Right ventricle myocardium superior (tissue), 1 donor: ENCODE measurements around the gene FGF14. TPM values are rescaled to one million over a fixed set of nuclear protein-coding genes. Genes with fewer than 3 reads are reported as not detected.
A peak's percentile ranks its signal among the peaks of the same experiment; 100 is the strongest.

Source experiments
- ATAC-seq: fragments of 200-7000 bp; cut with Tn5 transposase; one replicate; pipeline ENCODE4 v1.9.1; 2020; ENCODE audit warnings: mild to moderate bottlenecking; ENCODE audit not compliant: poor library complexity
- DNase-seq: peaks from one replicate; pipeline ENCODE4 v3.0.0-alpha.2; 2020
- intact Hi-C: fragments of 100-400 bp; cut with DNase I; formaldehyde crosslinking; loops from one replicate; pipeline ENCODE4 v1.11.2; 2022
- total RNA-seq: library from RNA; stranded (reverse); fragmentation: NEBNext Ultra II Directional; extraction: Animal tissue kit (Norgen Biotek cat#: 25700); gene quantifications from one replicate; pipeline ENCODE4 v1.2.1, GENCODE V29; 2021
- donor health status: DM: no; HTN: yes; CAD: no; lungs with severe emphysema.

Gene FGF14
- total RNA-seq, 1 donor from 2014 or later = 2.6 TPM

DNA sequence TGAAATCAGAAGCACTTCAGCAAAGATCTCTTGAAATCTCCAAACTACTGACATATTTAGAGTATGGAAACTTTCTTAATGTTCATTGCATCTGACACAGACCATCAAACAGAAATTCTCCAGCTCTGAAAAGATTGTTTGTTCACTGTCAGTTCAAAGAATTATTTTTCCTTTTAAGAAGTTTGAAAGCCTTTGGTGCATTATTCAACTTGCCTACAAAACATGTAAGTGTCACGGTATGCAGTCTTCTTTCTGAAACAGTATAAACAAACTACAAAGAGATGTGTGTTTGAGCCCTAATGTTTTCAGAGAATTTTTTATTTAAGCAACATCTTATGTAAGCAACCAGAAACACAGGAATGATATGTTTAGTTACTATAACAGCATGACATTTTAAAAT is 125.4 kb downstream of the FGF14 start:
- DNase-seq = no peak
- intact Hi-C loops = no loop called here
- ATAC-seq = no peak

DNA sequence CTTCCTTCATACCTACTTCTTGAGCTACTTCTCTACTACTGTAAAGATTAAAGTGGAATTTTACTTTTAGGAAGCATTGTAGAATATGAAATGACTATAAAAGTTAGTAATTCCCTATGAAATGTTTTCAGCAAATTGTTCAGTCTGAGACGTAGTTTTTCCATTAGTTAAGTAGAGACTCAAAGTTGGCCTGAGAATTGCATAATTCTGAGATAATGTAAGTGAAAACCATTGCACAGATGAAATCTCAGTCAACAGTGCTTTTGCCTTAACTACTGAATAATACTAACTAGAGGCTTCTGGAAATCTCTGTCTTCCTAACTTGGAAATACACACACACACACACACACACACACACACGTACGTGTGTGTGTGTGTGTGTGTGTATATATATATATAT is 125.9 kb downstream of the FGF14 start:
- ATAC-seq = peak; percentile 62

DNA sequence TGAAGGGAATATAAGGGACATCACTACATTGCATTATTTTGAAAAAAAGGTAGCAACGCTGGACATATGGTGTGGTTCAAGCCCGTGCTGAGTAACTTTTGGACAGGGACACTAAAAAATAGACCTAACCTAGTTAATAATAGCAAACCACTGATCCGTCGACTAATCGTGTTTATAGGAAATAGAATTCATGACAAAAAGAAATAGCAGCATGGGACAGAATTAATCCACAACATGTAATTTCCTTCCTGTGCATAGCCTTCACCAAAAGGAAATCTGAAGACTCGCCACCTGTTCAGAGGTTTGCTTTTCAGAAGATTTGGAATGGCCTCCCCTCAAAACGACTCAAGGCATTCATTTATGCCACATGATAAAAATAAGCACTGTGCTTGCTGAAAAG is 128.7 kb downstream of the FGF14 start:
- intact Hi-C loops = no loop called here

More for the DNA sequence above, 125.9 kb downstream of the FGF14 start:
- DNase-seq = no peak
- intact Hi-C loops = no loop called here

DNA sequence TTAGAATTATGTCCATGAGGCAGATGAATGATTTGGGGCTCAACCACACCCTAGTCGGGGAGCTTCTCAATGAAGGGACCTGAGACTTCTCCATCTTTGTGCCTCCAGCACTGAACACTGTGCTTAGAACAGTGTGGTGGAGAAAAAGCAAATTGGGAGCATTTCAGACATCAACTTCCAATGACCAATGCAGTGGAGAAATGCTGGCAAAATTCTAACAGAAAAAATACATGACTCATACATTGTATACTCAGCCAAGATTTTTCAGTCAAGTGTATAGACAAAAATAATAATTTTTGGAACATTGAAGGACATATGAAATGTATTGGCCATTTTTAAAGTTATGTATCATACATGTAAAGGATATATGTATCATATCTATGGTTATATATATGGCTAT is 134.7 kb downstream of the FGF14 start:
- ATAC-seq (no peak), DNase-seq (no peak)
- intact Hi-C loops = no loop called here

More for the DNA sequence above, 128.7 kb downstream of the FGF14 start:
- no peak for ATAC-seq
- no peak for DNase-seq

DNA sequence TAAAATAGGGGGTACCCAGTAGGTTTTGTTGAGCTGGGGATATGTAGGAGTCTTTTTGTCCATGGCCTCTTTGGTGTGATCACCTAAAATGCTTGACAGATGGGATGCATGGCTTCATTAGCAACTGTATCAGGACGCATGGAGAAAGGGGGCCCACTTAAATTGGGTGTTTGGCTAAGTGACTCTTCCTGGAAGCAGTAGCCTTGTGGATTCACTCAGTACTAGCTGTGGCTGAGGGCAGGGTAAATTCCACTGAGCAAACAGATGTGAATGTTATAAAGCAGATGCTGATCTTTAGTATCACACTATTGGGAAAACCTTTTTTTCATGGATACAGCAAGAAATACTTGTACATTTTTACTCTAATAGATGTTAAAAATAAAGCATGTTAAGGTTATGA is 140.0 kb downstream of the FGF14 start:
- ATAC-seq = no peak
- intact Hi-C loops = no loop called here
- DNase-seq = no peak

DNA sequence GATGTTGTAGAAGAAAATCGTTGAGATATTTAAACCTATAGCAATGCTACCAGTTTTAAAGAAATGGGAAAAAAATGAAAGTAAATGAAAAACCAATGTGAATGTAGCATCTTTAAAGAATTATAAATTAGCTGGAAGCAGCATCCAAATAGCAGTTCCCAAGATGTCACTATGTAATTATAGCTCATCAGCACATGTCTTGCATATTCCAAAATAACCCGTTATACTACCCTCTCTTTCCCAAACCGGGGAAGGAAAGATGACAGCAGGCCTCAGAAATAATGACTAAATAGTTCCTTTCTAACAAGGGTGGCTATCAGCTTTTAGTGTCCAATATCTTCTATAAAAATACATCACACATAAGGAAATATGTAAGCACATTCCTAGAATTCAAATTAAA is 140.5 kb downstream of the FGF14 start:
- ATAC-seq (no peak), DNase-seq (no peak)

DNA sequence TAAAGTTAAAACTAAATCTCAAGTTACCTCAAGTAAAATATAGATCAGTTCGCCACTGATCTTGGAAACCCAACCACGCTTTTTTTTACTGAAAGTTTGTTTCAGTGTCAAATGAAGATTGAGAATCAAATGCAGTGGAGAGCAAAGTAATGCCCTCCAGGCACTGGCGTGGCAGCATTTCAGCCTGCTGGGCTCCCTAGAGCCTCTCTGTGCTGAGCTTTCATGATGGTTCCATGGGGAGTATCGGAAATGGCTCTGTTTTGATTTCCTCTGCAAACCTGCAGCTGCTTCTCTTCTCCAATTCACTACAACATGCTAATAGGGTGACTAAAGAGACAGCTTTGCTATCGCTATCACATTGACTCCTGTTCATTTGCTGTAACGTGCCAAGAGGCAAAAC is 141.6 kb downstream of the FGF14 start:
- ATAC-seq (no peak), DNase-seq (no peak)
- intact Hi-C loops = no loop called here

More for the DNA sequence above, 140.5 kb downstream of the FGF14 start:
- intact Hi-C loops = no loop called here

DNA sequence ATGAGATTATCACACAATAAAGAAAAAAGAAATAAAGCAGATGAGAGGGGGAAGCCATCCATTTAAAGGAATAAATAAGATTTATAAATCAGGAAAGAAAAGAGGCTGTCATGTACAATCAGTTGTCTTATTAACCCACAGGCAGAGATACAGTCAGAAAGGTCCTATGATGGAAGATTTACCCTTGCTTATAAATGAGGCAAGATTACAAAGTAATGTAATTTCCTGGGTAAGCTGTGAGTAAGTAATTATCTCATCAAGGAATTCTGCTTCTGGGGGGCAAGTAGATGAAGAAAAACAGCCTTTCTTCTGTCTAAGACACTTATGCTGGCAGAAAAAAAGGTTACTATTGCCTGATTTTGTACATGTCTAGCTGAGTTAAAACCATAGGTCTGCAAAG is 146.4 kb downstream of the FGF14 start:
- intact Hi-C loops = no loop called here
- ATAC-seq = no peak

DNA sequence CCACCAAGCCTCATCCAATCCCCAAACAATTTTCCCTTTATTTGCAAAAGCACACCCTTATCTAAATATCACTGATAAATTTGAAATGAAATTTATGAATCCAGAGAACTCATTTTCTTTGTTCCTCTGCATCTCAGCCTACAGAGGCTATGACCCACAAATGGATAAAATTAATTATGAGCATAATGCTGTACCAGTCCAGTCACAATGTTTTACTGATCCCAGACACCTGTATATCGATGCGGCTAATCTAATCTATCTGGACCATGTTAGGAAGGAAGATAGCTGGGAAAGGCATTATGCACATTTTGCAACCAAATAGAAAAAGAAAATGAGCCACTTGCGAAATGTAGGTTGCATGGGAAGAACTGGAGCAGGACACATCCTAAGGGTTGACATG is 150.0 kb downstream of the FGF14 start:
- DNase-seq = no peak
- intact Hi-C loops = no loop called here
- no peak for ATAC-seq

More for the DNA sequence above, 146.4 kb downstream of the FGF14 start:
- DNase-seq = no peak

DNA sequence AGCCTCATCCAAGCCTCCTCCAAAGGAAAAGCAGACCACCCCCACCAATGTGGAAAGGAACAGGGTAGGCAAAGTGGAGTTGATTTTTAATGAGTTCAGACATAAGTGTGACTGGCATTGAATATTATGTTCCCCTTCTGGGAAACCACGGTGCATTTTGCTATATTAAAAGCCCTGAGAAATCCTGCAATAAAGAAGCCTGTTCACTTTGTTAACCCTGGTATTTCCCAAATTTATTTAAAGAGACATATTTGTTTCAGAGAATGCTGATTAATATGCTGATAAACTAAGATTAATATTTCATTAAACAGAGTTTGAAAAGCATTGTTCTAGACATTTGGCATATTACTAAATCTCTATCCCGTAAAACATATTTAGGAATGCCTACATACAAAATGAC is 151.4 kb downstream of the FGF14 start:
- DNase-seq = no peak
- ATAC-seq = no peak
- intact Hi-C loops = no loop called here

DNA sequence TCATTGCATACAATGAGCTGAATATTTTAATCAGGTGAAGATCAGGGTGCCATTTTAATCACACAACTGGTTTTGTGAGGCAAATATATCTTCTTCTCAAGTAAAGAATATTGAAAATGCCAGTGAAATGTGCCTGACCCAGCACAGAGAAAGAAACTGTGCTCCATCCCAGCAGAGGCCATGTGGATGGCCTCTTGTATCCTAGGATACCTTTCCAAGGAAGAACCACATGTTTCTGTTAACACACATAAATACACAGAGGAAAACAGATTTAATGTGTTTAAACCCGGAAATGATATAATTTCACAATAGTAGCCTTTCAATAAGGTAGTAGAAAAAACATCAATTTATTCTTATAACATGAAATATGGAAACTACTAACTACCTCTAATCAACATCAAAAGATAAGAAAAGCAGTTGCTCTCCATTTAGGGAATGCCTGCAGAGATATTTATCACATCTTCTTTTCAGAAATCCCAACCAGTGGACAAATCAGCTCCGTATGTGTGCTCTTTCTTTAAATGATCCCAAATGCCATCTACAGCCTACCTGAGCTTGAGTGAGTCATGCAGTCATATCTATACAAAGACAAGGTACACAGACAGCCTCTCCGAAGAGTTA is 157.1 kb downstream of the FGF14 start:
- intact Hi-C loops = no loop called here
- DNase-seq = no peak
- no peak for ATAC-seq

DNA sequence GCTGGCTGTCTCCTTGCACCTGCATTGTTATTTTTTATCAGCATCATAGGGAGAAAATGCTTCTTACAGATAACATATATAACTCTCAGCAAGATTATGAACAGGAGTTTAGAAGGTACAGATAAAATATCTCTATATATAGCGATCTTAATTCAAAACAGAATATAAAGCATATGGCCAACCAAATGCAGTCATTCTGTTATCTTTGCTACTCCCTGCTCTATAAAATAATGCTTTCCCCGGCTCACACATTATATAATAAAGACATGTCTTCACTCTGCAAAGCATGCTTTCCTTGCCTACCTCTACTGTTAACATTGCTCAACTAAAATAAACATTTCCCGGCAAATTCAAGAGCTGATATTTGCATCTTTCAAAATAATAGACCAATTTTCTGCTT is 161.7 kb downstream of the FGF14 start:
- intact Hi-C loops = no loop called here
- ATAC-seq = no peak
- DNase-seq = no peak

DNA sequence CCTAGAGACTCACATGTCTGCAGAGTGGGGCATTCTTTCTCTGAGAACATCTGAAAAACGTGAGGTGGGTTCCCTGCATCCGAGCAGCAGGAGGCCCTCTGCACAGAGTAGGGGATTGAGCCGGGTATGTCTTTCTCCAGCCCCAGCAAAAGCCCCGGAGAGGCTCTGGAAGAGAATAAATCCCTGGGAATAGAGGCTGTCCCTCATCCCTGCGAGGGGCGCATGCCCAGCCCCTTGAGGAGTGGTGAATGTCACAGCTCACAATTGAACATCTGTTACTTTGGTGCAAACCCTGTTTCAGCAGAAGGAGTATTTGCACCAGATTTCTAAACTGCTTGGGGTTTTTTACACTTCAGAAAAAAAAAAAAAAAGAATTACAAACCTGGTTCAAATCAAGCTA is 164.6 kb downstream of the FGF14 start:
- DNase-seq = no peak
- intact Hi-C loops = no loop called here
- ATAC-seq = no peak

DNA sequence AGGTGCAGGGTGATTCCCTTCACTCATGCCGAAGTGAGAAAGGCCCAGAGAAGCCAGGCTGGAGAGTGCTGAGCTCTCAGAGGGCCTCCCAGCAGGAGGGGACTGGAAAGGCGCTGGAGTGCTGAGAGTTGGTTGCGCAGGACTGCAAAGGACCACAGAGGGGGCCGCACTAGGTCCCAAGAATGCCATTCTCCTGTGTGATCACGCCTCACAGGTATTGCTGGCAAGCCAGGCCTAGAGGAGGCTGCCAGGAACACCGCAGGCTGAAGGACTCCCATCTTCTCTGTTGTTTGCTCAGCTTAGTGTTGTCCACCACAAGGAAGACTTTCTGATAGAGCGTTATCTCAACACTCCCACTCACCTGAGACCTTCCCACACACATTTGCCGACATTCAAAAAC is 165.0 kb downstream of the FGF14 start:
- intact Hi-C loops = no loop called here
- ATAC-seq (no peak), DNase-seq (no peak)

DNA sequence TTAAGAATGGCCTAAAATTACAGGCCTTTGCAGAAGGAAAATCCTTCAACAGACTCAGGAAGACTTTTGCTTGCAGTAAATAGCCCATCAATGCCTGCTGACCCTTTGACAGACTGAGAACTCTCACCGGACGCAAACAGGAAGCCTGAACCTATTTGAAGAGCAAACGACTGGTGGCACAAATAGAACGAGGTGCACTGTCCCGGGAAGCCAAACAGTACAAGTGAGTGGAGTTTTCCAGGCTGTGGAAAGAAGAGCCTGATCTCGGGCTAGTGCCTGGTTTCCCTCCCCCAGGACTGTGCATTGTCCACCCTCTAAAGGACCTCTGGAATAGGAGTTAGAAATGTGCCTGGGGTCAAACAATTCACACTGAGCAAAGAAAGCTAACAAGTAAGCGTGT is 165.5 kb downstream of the FGF14 start:
- DNase-seq (no peak), ATAC-seq (peak; percentile 38)
- intact Hi-C loops = no loop called here

DNA sequence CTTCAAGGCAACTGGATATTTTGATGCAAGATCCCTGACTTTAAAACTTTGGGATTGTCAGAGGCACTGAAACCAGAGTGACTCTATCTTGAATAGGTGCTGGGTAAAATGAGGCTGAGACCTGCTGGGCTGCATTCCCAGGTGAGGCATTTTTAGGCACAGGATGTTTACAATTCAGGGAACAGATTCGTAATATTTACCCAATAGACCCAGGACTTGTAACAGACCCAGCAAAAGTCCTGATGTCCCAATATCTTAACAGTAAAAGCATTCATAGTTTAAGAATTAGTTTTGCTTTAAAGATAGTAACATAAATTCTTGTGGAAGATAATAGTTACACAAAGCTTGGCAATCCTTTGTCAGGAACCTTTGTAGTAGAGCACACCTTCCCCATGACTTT is 166.2 kb downstream of the FGF14 start:
- intact Hi-C loops = no loop called here
- ATAC-seq (no peak), DNase-seq (no peak)

DNA sequence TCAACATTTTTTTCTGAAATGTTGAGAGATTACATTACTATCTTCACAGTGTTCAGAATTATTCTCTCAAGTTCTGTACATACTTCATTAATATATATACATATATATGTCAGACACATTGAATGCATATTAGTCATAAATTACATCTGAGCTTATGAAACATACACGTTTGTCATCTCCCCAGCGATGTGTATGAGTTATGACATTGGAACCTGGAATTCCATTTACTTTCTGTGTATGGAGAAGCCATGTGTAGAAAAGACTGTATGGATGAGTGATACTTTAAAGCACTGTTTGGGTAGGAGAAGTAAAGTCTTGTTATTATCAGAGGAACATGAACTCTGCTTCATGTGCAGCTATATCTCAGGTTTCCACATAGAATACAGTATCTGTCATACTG is 167.2 kb downstream of the FGF14 start:
- intact Hi-C loops = no loop called here
- ATAC-seq (no peak), DNase-seq (no peak)

DNA sequence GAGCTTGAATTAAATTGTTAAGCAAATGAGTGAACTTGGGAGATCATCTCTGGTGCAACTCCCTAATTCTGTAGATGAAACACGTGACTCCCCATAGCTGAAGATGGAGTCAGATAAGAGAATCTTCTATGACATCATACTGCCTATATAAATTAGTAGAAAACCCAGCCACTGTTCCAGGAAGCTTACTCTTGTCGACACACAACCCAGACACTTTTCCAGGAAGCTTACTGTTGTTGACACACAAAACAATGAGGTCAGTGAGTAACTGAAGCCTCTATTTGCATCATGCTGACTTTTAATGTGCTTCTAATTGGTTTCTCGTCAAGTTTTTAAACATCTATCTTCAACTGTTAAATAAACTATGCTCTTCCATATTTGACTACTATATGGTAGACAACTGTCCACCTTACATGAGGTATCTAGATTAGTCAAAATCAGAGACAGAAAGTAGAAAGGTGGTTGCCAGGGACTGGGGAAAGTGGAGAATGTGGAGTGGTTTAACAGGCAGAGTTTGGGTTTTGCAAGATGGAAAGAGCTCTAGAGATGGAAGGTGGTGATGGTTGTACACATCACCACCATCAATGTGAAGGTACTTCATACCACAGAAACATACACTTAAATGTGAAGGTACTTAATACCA is 168.2 kb downstream of the FGF14 start:
- intact Hi-C loops = no loop called here
- DNase-seq = no peak
- ATAC-seq = no peak

DNA sequence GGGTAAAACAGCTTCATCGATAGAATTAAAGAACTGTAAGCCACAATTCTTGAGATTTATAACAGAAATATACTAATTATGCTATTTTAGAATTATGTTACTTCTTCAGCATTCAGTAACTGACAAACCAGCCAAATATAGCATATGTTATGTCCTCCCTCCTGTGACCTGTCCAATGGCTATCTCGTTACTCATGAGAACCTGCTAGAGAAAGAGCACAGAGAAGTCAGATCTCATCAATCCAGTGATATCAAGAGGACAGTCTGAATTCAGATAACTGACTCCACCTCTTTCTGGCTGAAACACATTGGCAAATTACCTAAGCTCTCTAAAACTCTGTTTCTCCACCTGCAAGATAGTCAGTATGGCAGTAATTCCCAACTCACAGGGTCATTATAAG is 170.4 kb downstream of the FGF14 start:
- no peak for ATAC-seq
- intact Hi-C loops = no loop called here
- DNase-seq = no peak

DNA sequence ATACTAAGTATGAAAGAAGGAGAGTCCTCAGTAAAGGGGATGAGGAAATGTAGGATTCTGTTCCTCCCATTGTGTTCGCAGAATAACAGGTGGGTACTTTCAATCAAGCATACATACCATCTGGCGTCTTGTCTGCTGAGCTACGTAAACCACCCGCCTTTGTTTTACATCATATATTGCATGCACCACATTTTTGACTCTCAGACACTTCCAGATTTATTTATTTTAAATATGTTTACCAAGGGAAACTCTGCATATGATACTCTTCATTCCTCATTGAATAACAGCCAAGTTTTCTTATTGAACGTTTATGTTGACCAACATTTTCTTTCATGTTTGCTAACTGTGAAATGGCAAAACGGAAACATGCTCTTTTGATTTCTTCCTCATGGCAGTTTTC is 174.1 kb downstream of the FGF14 start:
- ATAC-seq (no peak), DNase-seq (no peak)
- intact Hi-C loops = no loop called here

DNA sequence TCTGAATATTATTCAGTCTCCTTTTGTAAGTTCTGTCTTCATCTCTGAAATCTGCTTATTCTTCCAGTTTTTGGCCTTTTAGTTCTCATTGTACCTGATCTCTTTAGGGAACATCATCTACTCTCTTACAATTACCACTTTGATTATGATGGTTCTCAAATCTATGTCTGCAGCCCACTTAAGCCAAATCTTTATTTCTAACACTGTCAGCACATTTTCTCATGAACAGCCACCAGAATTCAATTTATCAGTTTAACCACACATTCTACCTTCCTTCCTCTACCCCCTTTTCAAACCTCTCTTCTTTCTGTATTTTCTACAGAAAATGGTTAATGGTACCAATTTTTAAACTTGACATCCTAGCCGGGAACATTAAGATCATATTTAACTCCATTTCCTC is 175.3 kb downstream of the FGF14 start:
- ATAC-seq (no peak), DNase-seq (no peak)
- intact Hi-C loops = no loop called here
